Measurements from ENCODE around the gene IMMT. TPM values are rescaled to one million over a fixed set of nuclear protein-coding genes. Genes with fewer than 3 reads are reported as not detected.

Gene IMMT
- total RNA-seq, 1 donor from 2014 or later = 93.3 TPM

DNA sequence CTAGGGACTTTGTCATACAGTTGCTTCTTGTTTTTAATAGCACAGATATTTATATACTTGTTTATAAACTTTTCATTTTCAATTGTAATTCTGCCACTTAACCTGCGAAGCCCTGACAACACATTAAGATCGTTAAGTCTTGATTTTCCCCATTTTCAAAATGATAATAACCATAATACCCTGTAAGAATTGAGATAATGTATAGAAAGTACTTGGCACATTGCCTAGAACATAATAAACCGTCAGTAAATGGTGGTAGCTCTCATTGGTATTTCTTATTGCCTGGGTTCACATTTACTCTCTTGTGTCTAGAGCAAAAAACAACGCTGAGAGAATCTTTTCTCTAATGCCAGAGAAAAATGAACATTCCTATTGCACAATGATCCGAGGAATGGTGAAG lies 70.6 kb downstream of the IMMT start:
- H3K27ac ChIP-seq = no peak overlapping the region
- no peaks in the 10 kb centered on the region for H3K9me3 ChIP-seq (ENCODE audit: low read depth)
- H3F3A ChIP-seq (ENCODE audit: low read depth) = no peaks in the 10 kb centered on the region
- H4K20me1 ChIP-seq (ENCODE audit: low read depth) = peaks cover 1% of the 10 kb centered on the region
- TF ChIP-seq EZH2 (IDR thresholded peaks at IDR 0.05) (no peak), EZH2phosphoT487 (IDR thresholded peaks at IDR 0.05) (no peak)
- TF ChIP-seq, protein P1, sequence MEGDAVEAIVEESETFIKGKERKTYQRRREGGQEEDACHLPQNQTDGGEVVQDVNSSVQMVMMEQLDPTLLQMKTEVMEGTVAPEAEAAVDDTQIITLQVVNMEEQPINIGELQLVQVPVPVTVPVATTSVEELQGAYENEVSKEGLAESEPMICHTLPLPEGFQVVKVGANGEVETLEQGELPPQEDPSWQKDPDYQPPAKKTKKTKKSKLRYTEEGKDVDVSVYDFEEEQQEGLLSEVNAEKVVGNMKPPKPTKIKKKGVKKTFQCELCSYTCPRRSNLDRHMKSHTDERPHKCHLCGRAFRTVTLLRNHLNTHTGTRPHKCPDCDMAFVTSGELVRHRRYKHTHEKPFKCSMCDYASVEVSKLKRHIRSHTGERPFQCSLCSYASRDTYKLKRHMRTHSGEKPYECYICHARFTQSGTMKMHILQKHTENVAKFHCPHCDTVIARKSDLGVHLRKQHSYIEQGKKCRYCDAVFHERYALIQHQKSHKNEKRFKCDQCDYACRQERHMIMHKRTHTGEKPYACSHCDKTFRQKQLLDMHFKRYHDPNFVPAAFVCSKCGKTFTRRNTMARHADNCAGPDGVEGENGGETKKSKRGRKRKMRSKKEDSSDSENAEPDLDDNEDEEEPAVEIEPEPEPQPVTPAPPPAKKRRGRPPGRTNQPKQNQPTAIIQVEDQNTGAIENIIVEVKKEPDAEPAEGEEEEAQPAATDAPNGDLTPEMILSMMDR (IDR thresholded peaks at IDR 0.05) = no peak
- no peak overlapping the region for H3K9ac ChIP-seq
- no peaks in the 10 kb centered on the region for H3K4me1 ChIP-seq
- Mint-ChIP-seq H3K27me3 (ENCODE audit: insufficient read depth, low read depth) (no peaks in the 10 kb centered on the region), H3K9me3 (no peaks in the 10 kb centered on the region), H3K4me3 (no peak overlapping the region), H3K27ac (no peak overlapping the region), H3K4me1 (no peaks in the 10 kb centered on the region), H3K36me3 (peaks cover 37% of the 10 kb centered on the region)
- no peaks in the 10 kb centered on the region for H3K79me2 ChIP-seq (ENCODE audit: low read depth)
- DNase-seq (ENCODE audit: low spot score) = no peak
- H3K4me3 ChIP-seq = no peak overlapping the region
- H3K4me2 ChIP-seq = no peak overlapping the region
- H3K27me3 ChIP-seq = no peaks in the 10 kb centered on the region
- H2AFZ ChIP-seq (replicated peaks) = no peak overlapping the region
- peaks cover 50% of the 10 kb centered on the region for H3K36me3 ChIP-seq

DNA sequence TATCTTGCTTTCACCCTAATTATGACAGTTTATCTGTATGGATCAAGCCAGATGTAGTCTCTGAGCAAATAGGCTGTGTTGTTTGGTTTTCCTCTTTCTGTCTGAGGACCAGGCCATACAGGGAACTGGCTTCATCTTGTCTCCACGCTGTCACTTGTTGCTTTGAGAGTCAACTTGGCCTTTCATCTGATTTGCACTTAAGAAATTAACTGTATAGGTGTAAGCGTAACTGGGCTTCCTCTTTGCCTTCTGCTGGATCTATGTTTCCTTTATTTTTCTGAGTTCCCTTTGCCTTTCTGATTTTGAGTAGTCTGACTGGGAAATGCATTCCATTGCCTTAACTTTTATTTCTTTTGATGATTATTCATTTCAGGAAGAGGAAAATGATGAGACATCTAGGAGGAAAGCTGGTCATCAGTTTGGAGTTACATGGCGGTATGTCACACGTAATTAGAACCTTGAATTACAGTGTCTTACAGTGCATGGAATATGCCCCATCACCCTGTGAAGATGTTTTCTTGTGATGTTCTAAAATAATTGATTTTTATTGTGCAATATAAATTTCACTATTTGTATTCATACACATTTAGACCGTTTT lies 71.8 kb downstream of the IMMT start:
- Mint-ChIP-seq H3K9me3 (no peaks in the 10 kb centered on the region), H3K27ac (no peak overlapping the region), H3K4me3 (no peak overlapping the region), H3K27me3 (ENCODE audit: insufficient read depth, low read depth) (no peaks in the 10 kb centered on the region), H3K36me3 (peaks cover 37% of the 10 kb centered on the region), H3K4me1 (no peaks in the 10 kb centered on the region)
- H3K79me2 ChIP-seq (ENCODE audit: low read depth) = no peaks in the 10 kb centered on the region
- no peak for DNase-seq (ENCODE audit: low spot score)
- no peaks in the 10 kb centered on the region for H3K4me1 ChIP-seq
- no peaks in the 10 kb centered on the region for H3K27me3 ChIP-seq
- H3K9me3 ChIP-seq (ENCODE audit: low read depth) = no peaks in the 10 kb centered on the region
- no peaks in the 10 kb centered on the region for H3F3A ChIP-seq (ENCODE audit: low read depth)
- H3K4me3 ChIP-seq = no peak overlapping the region
- peaks cover 4% of the 10 kb centered on the region for H4K20me1 ChIP-seq (ENCODE audit: low read depth)
- peaks cover 48% of the 10 kb centered on the region for H3K36me3 ChIP-seq
- no peak overlapping the region for H3K9ac ChIP-seq
- TF ChIP-seq EZH2phosphoT487 (IDR thresholded peaks at IDR 0.05) = no peak
- TF ChIP-seq, protein P1 (IDR thresholded peaks at IDR 0.05) = no peak
- TF ChIP-seq EZH2 (IDR thresholded peaks at IDR 0.05) = no peak
- H3K4me2 ChIP-seq = no peak overlapping the region
- H2AFZ ChIP-seq (replicated peaks) = no peak overlapping the region
- H3K27ac ChIP-seq = no peak overlapping the region

DNA sequence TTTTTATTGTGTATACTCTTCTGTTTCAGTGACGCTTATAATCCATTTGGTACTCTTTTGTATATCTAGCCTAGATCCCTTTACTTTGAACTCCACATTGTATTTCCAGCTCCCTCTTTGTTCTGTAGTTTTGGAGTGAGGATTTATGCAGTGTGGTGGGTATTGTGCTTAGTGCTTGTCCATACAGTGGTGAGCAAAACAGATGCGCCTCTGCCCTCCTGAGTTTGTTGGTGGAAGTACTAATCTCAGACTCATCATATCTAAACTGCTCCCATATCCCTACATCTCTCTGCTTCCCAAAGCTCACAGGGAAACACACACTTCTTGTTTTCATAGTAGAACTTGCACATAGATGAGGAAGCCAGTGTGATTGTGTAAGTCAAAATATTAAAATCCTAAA lies 77.1 kb downstream of the IMMT start:
- peaks cover 34% of the 10 kb centered on the region for H3K36me3 ChIP-seq
- H3K27me3 ChIP-seq = no peaks in the 10 kb centered on the region
- no peak overlapping the region for H3K4me2 ChIP-seq
- H3K27ac ChIP-seq = no peak overlapping the region
- H3K4me1 ChIP-seq = peaks cover 16% of the 10 kb centered on the region
- no peak overlapping the region for H2AFZ ChIP-seq (replicated peaks)
- H3K27ac Mint-ChIP-seq = no peak overlapping the region
- no peak overlapping the region for H3K4me3 ChIP-seq
- H3K4me1 Mint-ChIP-seq = no peaks in the 10 kb centered on the region
- no peak for DNase-seq (ENCODE audit: low spot score)
- H3K4me3 Mint-ChIP-seq = no peak overlapping the region
- TF ChIP-seq EZH2 (IDR thresholded peaks at IDR 0.05) (no peak), EZH2phosphoT487 (IDR thresholded peaks at IDR 0.05) (no peak)
- TF ChIP-seq, protein P1 (IDR thresholded peaks at IDR 0.05) = no peak
- H3K79me2 ChIP-seq (ENCODE audit: low read depth) = peaks cover 37% of the 10 kb centered on the region
- H3K36me3 Mint-ChIP-seq = peaks cover 34% of the 10 kb centered on the region
- peaks cover 4% of the 10 kb centered on the region for H3F3A ChIP-seq (ENCODE audit: low read depth)
- H3K9me3 Mint-ChIP-seq = no peaks in the 10 kb centered on the region
- no peaks in the 10 kb centered on the region for H3K27me3 Mint-ChIP-seq (ENCODE audit: insufficient read depth, low read depth)
- peaks cover 24% of the 10 kb centered on the region for H4K20me1 ChIP-seq (ENCODE audit: low read depth)
- no peak overlapping the region for H3K9ac ChIP-seq
- H3K9me3 ChIP-seq (ENCODE audit: low read depth) = no peaks in the 10 kb centered on the region

Data from neural progenitor cell (in vitro differentiated cells).